ENCODE results near the gene DEGS1. TPM values are rescaled to one million over a fixed set of nuclear protein-coding genes. Genes with fewer than 3 reads are reported as not detected.

The DEGS1 gene
- total RNA-seq, 1 experiment from 2014 or later: 39.2 TPM

- CTCF ChIA-PET: no interaction called here
- H3K4me1 Mint-ChIP-seq (ENCODE audit: low read depth, unreplicated experiment): peaks cover 8% of the 10 kb centered on the region
- no peak overlapping the region for H3K4me3 Mint-ChIP-seq (ENCODE audit: unreplicated experiment)
- POLR2A ChIA-PET: no interaction called here
- no peaks in the 10 kb centered on the region for H3K27me3 Mint-ChIP-seq (ENCODE audit: insufficient read depth, unreplicated experiment)
- Histone ChIP-seq H3K4me3 (ENCODE audit: low read depth, low read length) (no peak overlapping the region), H3K27me3 (replicated peaks; ENCODE audit: control insufficient read depth, insufficient read depth, low read length) (no peaks in the 10 kb centered on the region), H3K9me3 (no peaks in the 10 kb centered on the region), H3K36me3 (ENCODE audit: control insufficient read depth, insufficient read depth, low read length) (no peaks in the 10 kb centered on the region), H3K4me1 (peaks cover 25% of the 10 kb centered on the region)
- intact Hi-C loops (cut with micrococcal nuclease; ENCODE audit: unreplicated experiment): no loop called here
- no TSS peak for BruUV-seq (replicated peaks)
- H3K36me3 Mint-ChIP-seq (ENCODE audit: insufficient read depth, unreplicated experiment): no peaks in the 10 kb centered on the region
- TF ChIP-seq CTCF (IDR thresholded peaks at IDR 0.05; ENCODE audit: insufficient read depth in 1 of 2, low read depth in 1 of 2, low read length in 1 of 2, severe bottlenecking in 1 of 2, unreplicated experiment in 1 of 2): no peak
- no peak for DNase-seq
- H3K9me3 Mint-ChIP-seq (ENCODE audit: unreplicated experiment): no peaks in the 10 kb centered on the region
- no peak overlapping the region for H3K27ac Mint-ChIP-seq (ENCODE audit: unreplicated experiment)
Measured at GRCh38 chr1:224201383-224201782, 18.3 kb downstream of the DEGS1 start.

GRCh38 chr1:224201853-224202252, 18.8 kb downstream of the DEGS1 start:
- Mint-ChIP-seq H3K4me3 (ENCODE audit: unreplicated experiment) (no peak overlapping the region), H3K4me1 (ENCODE audit: low read depth, unreplicated experiment) (peaks cover 8% of the 10 kb centered on the region), H3K27ac (ENCODE audit: unreplicated experiment) (no peak overlapping the region), H3K36me3 (ENCODE audit: insufficient read depth, unreplicated experiment) (no peaks in the 10 kb centered on the region), H3K27me3 (ENCODE audit: insufficient read depth, unreplicated experiment) (no peaks in the 10 kb centered on the region), H3K9me3 (ENCODE audit: unreplicated experiment) (no peaks in the 10 kb centered on the region)
- Histone ChIP-seq H3K4me1 (peaks cover 20% of the 10 kb centered on the region), H3K27me3 (replicated peaks; ENCODE audit: control insufficient read depth, insufficient read depth, low read length) (no peaks in the 10 kb centered on the region), H3K9me3 (no peaks in the 10 kb centered on the region), H3K36me3 (ENCODE audit: control insufficient read depth, insufficient read depth, low read length) (no peaks in the 10 kb centered on the region), H3K4me3 (ENCODE audit: low read depth, low read length) (no peak overlapping the region)
- no peak for TF ChIP-seq CTCF (IDR thresholded peaks at IDR 0.05; ENCODE audit: insufficient read depth in 1 of 2, low read depth in 1 of 2, low read length in 1 of 2, severe bottlenecking in 1 of 2, unreplicated experiment in 1 of 2)
- CTCF ChIA-PET: no interaction called here
- BruUV-seq (replicated peaks): no TSS peak
- POLR2A ChIA-PET: no interaction called here
- intact Hi-C loops (cut with micrococcal nuclease; ENCODE audit: unreplicated experiment): no loop called here
- no peak for DNase-seq

- intact Hi-C loops (cut with micrococcal nuclease; ENCODE audit: unreplicated experiment): no loop called here
- H3K4me1 ChIP-seq: peaks cover 16% of the 10 kb centered on the region
- H3K27me3 ChIP-seq (replicated peaks; ENCODE audit: control insufficient read depth, insufficient read depth, low read length): no peaks in the 10 kb centered on the region
- ChIA-PET CTCF (no interaction called here), POLR2A (no interaction called here)
- no peak overlapping the region for H3K27ac Mint-ChIP-seq (ENCODE audit: unreplicated experiment)
- TF ChIP-seq CTCF (IDR thresholded peaks at IDR 0.05; ENCODE audit: insufficient read depth in 1 of 2, low read depth in 1 of 2, low read length in 1 of 2, severe bottlenecking in 1 of 2, unreplicated experiment in 1 of 2): no peak
- H3K4me3 Mint-ChIP-seq (ENCODE audit: unreplicated experiment): no peak overlapping the region
- no peak overlapping the region for H3K4me3 ChIP-seq (ENCODE audit: low read depth, low read length)
- H3K9me3 Mint-ChIP-seq (ENCODE audit: unreplicated experiment): no peaks in the 10 kb centered on the region
- H3K9me3 ChIP-seq: no peaks in the 10 kb centered on the region
- H3K36me3 Mint-ChIP-seq (ENCODE audit: insufficient read depth, unreplicated experiment): no peaks in the 10 kb centered on the region
- no peaks in the 10 kb centered on the region for H3K36me3 ChIP-seq (ENCODE audit: control insufficient read depth, insufficient read depth, low read length)
- H3K27me3 Mint-ChIP-seq (ENCODE audit: insufficient read depth, unreplicated experiment): no peaks in the 10 kb centered on the region
- H3K4me1 Mint-ChIP-seq (ENCODE audit: low read depth, unreplicated experiment): peaks cover 8% of the 10 kb centered on the region
- DNase-seq: no peak
- BruUV-seq (replicated peaks): no TSS peak
Measured at GRCh38 chr1:224203243-224204016, 20.4 kb downstream of the DEGS1 start.
